ENCODE data around the gene NXPE3. TPM values are rescaled to one million over a fixed set of nuclear protein-coding genes. Genes with fewer than 3 reads are reported as not detected.
"Not testable (repeated sequence)": the region's sequence is repeated elsewhere in the genome, so short reads cannot be mapped to it uniquely, and the experiment has no call there.

The NXPE3 gene
- 10 to 100 TPM in 2 of 3 donors, 1 to 10 TPM in 1; 7.7 to 21.6 (median 17.0) TPM for total RNA-seq

GRCh38 chr3:101779047-101779821 lies at the start of gene NXPE3:
Gene NXPE3, plus strand, starts transcription at chr3:101779211. Its CDS starts 6,386 bp downstream, at chr3:101785597.
- peak; percentile 84 to 85 for DNase-seq (ENCODE audit: low spot score in 2 of 2)
- Histone ChIP-seq H3K9me3 (no peaks in the 10 kb centered on the region), H3K27ac (peak within 1 kb of the TSS; percentile 84 to 89), H3K36me3 (no peaks in the 10 kb centered on the region), H3K4me1 (no peaks in the 10 kb centered on the region), H3K4me3 (peak within 1 kb of the TSS; percentile 75 to 86 (median 86)), H3K27me3 (no peaks in the 10 kb centered on the region)
- TF ChIP-seq POLR2AphosphoS5 (IDR thresholded peaks at IDR 0.05) (peak in 1 of 3 donors; percentile 49), POLR2A (IDR thresholded peaks at IDR 0.05) (no peak)
- intact Hi-C loops (cut with DNase I; ENCODE audit: low total_unique reads) = no loop called here

GRCh38 chr3:101729586-101729985 lies 49.4 kb upstream of the NXPE3 start:
- H3K4me3 ChIP-seq = no peak overlapping the region
- H3K27me3 ChIP-seq = no peaks in the 10 kb centered on the region
- intact Hi-C loops (cut with DNase I; ENCODE audit: low total_unique reads) = no loop called here
- no peaks in the 10 kb centered on the region for H3K9me3 ChIP-seq
- TF ChIP-seq POLR2A (IDR thresholded peaks at IDR 0.05) = no peak
- TF ChIP-seq CTCF (IDR thresholded peaks at IDR 0.05) = no peak
- no peak for TF ChIP-seq POLR2AphosphoS5 (IDR thresholded peaks at IDR 0.05)
- no peak for DNase-seq (ENCODE audit: low spot score in 2 of 2)
- H3K27ac ChIP-seq = no peak overlapping the region
- H3K36me3 ChIP-seq = no peaks in the 10 kb centered on the region
- no peaks in the 10 kb centered on the region for H3K4me1 ChIP-seq

GRCh38 chr3:101730839-101731238 lies 48.2 kb upstream of the NXPE3 start:
- DNase-seq (ENCODE audit: low spot score in 2 of 2) = no peak
- TF ChIP-seq POLR2A (IDR thresholded peaks at IDR 0.05) = no peak
- no peaks in the 10 kb centered on the region for H3K4me1 ChIP-seq
- no peaks in the 10 kb centered on the region for H3K36me3 ChIP-seq
- no peaks in the 10 kb centered on the region for H3K9me3 ChIP-seq
- no peak overlapping the region for H3K27ac ChIP-seq
- intact Hi-C loops (cut with DNase I; ENCODE audit: low total_unique reads) = no loop called here
- H3K27me3 ChIP-seq = no peaks in the 10 kb centered on the region
- H3K4me3 ChIP-seq = no peak overlapping the region

GRCh38 chr3:101732240-101732641 lies 46.8 kb upstream of the NXPE3 start:
- no peak for DNase-seq (ENCODE audit: low spot score in 2 of 2)
- intact Hi-C loops (cut with DNase I; ENCODE audit: low total_unique reads) = no loop called here
- H3K9me3 ChIP-seq = no peaks in the 10 kb centered on the region
- H3K4me3 ChIP-seq = no peak overlapping the region
- H3K27ac ChIP-seq = no peak overlapping the region
- H3K4me1 ChIP-seq = no peaks in the 10 kb centered on the region
- no peaks in the 10 kb centered on the region for H3K36me3 ChIP-seq
- TF ChIP-seq POLR2A (IDR thresholded peaks at IDR 0.05) (no peak), POLR2AphosphoS5 (IDR thresholded peaks at IDR 0.05) (no peak), CTCF (IDR thresholded peaks at IDR 0.05) (no peak)
- no peaks in the 10 kb centered on the region for H3K27me3 ChIP-seq

- H3K27ac ChIP-seq = no peak overlapping the region
- intact Hi-C loops (cut with DNase I; ENCODE audit: low total_unique reads) = no loop called here
- H3K36me3 ChIP-seq = no peaks in the 10 kb centered on the region
- H3K9me3 ChIP-seq = no peaks in the 10 kb centered on the region
- no peak overlapping the region for H3K4me3 ChIP-seq
- no peak for TF ChIP-seq POLR2A (IDR thresholded peaks at IDR 0.05)
- TF ChIP-seq CTCF (IDR thresholded peaks at IDR 0.05) = no peak
- no peak for TF ChIP-seq POLR2AphosphoS5 (IDR thresholded peaks at IDR 0.05)
- H3K27me3 ChIP-seq = no peaks in the 10 kb centered on the region
- no peaks in the 10 kb centered on the region for H3K4me1 ChIP-seq
- DNase-seq (ENCODE audit: low spot score in 2 of 2) = no peak
These were observed 43.2 kb upstream of the NXPE3 start for GRCh38 chr3:101735833-101736232.

GRCh38 chr3:101741914-101742313 lies 37.1 kb upstream of the NXPE3 start:
- intact Hi-C loops (cut with DNase I; ENCODE audit: low total_unique reads); H3K9me3 ChIP-seq; H3K36me3 ChIP-seq; H3K4me1 ChIP-seq; DNase-seq (ENCODE audit: low spot score in 2 of 2); H3K27me3 ChIP-seq; H3K4me3 ChIP-seq; H3K27ac ChIP-seq: not testable (repeated sequence)
